OCI-LY1 (cell line): Measurements from ENCODE around the gene WNT11.

ENCODE experiments used
- H2AFZ ChIP-seq: fragments of 200-600 bp; sonication (generic), shearing (Covaris generic); 2 replicates; pipeline ENCODE4 v1.6.0; 2014; ENCODE audit warnings: antibody characterized with exemption, mild to moderate bottlenecking, low read length
- H3F3A ChIP-seq: fragments of 200-600 bp; sonication (generic), shearing (Covaris generic); 2 replicates; pipeline ENCODE4 v1.6.0; 2014; ENCODE audit warnings: mild to moderate bottlenecking, antibody characterized with exemption, low read length, moderate library complexity; ENCODE audit not compliant: insufficient read depth
- H3K27ac ChIP-seq: fragments of 200-600 bp; sonication (generic); 2 replicates; pipeline ENCODE4 v1.5.1; 2014; ENCODE audit warnings: low read length, mixed run types, mild to moderate bottlenecking, low read depth; ENCODE audit not compliant: poor library complexity, severe bottlenecking
- H3K27me3 ChIP-seq: fragments of 200-600 bp; sonication (generic); 2 replicates; pipeline ENCODE4 v1.6.0; 2014; ENCODE audit warnings: antibody characterized with exemption, mild to moderate bottlenecking, low read length, moderate library complexity; ENCODE audit not compliant: insufficient read depth
- H3K36me3 ChIP-seq: fragments of 200-600 bp; sonication (generic); 2 replicates; pipeline ENCODE4 v1.6.1; 2014; ENCODE audit warnings: mild to moderate bottlenecking, antibody characterized with exemption, low read length, moderate library complexity, mixed read lengths; ENCODE audit not compliant: insufficient read depth
- H3K4me1 ChIP-seq: fragments of 200-600 bp; sonication (generic); 2 replicates; pipeline ENCODE4 v1.5.1; 2014; ENCODE audit warnings: mild to moderate bottlenecking, low read length, moderate library complexity; ENCODE audit not compliant: insufficient read depth, severe bottlenecking
- H3K4me2 ChIP-seq: fragments of 200-600 bp; sonication (generic), shearing (Covaris generic); 2 replicates; pipeline ENCODE4 v1.6.1; 2014; ENCODE audit warnings: low read length
- H3K4me3 ChIP-seq: fragments of 200-600 bp; sonication (generic); 2 replicates; pipeline ENCODE4 v1.5.1; 2014; ENCODE audit warnings: low read length, low read depth, mild to moderate bottlenecking, mixed read lengths; ENCODE audit not compliant: poor library complexity, severe bottlenecking
- H3K79me2 ChIP-seq: fragments of 200-600 bp; shearing (Covaris generic); 2 replicates; pipeline ENCODE4 v1.6.1; 2016; ENCODE audit warnings: mixed run types, low read length, mixed read lengths; ENCODE audit not compliant: insufficient read depth
- H3K9ac ChIP-seq: fragments of 200-600 bp; sonication (generic), shearing (Covaris generic); 2 replicates; pipeline ENCODE4 v1.6.1; 2014; ENCODE audit warnings: mild to moderate bottlenecking, low read length, mixed read lengths
- H3K9me2 ChIP-seq: fragments of 200-600 bp; sonication (generic), shearing (Covaris generic); 2 replicates; pipeline ENCODE4 v1.6.1; 2014; ENCODE audit warnings: low read depth, mild to moderate bottlenecking, low read length, mixed read lengths
- H3K9me3 ChIP-seq: fragments of 200-600 bp; shearing (Covaris generic); 2 replicates; pipeline ENCODE4 v1.6.1; 2014; ENCODE audit warnings: low read length, mixed read lengths
- H4K20me1 ChIP-seq: fragments of 200-600 bp; sonication (generic), shearing (Covaris generic); 2 replicates; pipeline ENCODE4 v1.6.0; 2016; ENCODE audit warnings: mild to moderate bottlenecking, low read length; ENCODE audit not compliant: insufficient read depth
- CTCF ChIP-seq: fragments of 200-600 bp; sonication (generic), shearing (Covaris generic); IDR thresholded peaks from 2 replicates; pipeline ENCODE4 v1.5.1; 2017; ENCODE audit warnings: mild to moderate bottlenecking, antibody characterized with exemption, low read length, moderate library complexity, mixed read lengths
- EZH2 ChIP-seq: fragments of 200-600 bp; sonication (generic), shearing (Covaris generic); IDR thresholded peaks from 2 replicates; pipeline ENCODE4 v1.8.0; 2017; ENCODE audit warnings: borderline replicate concordance, mixed run types, mild to moderate bottlenecking, antibody characterized with exemption, low read length, moderate library complexity, mixed read lengths

The WNT11 gene

GRCh38 chr11:76206327-76207081 is at the start of gene WNT11:
WNT11 (minus strand) TSS chr11:76206502; CDS start chr11:76206407, 95 bp downstream.
- no peak within 1 kb of the TSS; the same call in 1 of the 2 replicates for H3K9ac ChIP-seq
- TF ChIP-seq EZH2 (no peak), CTCF (no peak)
- H3K4me3 ChIP-seq: peak within 1 kb of the TSS; percentile 63

GRCh38 chr11:76253416-76253815 is 47.1 kb upstream of the WNT11 start:
- H3K27ac ChIP-seq: no peak overlapping the region
- H3F3A ChIP-seq: no peaks in the 10 kb centered on the region
- no peak overlapping the region for H3K4me2 ChIP-seq
- H3K27me3 ChIP-seq: peaks cover 10% of the 10 kb centered on the region; the same call in 1 of the 2 replicates
- no peaks in the 10 kb centered on the region for H3K9me3 ChIP-seq
- no peaks in the 10 kb centered on the region; the same call in 1 of the 2 replicates for H3K36me3 ChIP-seq
- H3K4me3 ChIP-seq: no peak overlapping the region
- TF ChIP-seq EZH2 (no peak), CTCF (no peak)
- no peak overlapping the region for H3K9ac ChIP-seq
- no peaks in the 10 kb centered on the region for H4K20me1 ChIP-seq
- H3K9me2 ChIP-seq: no peaks in the 10 kb centered on the region
- no peaks in the 10 kb centered on the region for H3K4me1 ChIP-seq
- no peaks in the 10 kb centered on the region for H3K79me2 ChIP-seq
- H2AFZ ChIP-seq: no peak overlapping the region

More at GRCh38 chr11:76206327-76207081, at the start of gene WNT11:
- Histone ChIP-seq H3F3A (no peaks in the 10 kb centered on the region), H3K4me1 (peaks cover 35% of the 10 kb centered on the region), H3K4me2 (peak within 1 kb of the TSS; percentile 60), H4K20me1 (no peaks in the 10 kb centered on the region), H3K27ac (no peak within 1 kb of the TSS), H2AFZ (no peak within 1 kb of the TSS), H3K27me3 (peaks cover 16% of the 10 kb centered on the region), H3K79me2 (no peaks in the 10 kb centered on the region), H3K9me2 (no peaks in the 10 kb centered on the region), H3K9me3 (no peaks in the 10 kb centered on the region), H3K36me3 (no peaks in the 10 kb centered on the region)

- H3K9me3 ChIP-seq: no peaks in the 10 kb centered on the region
- no peak for TF ChIP-seq CTCF
- no peak for TF ChIP-seq EZH2
- no peaks in the 10 kb centered on the region for H4K20me1 ChIP-seq
- no peaks in the 10 kb centered on the region for H3K9me2 ChIP-seq
- no peak overlapping the region for H2AFZ ChIP-seq
- no peaks in the 10 kb centered on the region for H3K4me1 ChIP-seq
- no peak overlapping the region for H3K4me3 ChIP-seq
- H3K9ac ChIP-seq: no peak overlapping the region
- H3K27me3 ChIP-seq: peaks cover 10% of the 10 kb centered on the region; the same call in 1 of the 2 replicates
- no peaks in the 10 kb centered on the region; the same call in 1 of the 2 replicates for H3K36me3 ChIP-seq
- H3K27ac ChIP-seq: no peak overlapping the region
- no peaks in the 10 kb centered on the region for H3F3A ChIP-seq
- H3K79me2 ChIP-seq: no peaks in the 10 kb centered on the region
- H3K4me2 ChIP-seq: no peak overlapping the region
These were observed 46.3 kb upstream of the WNT11 start for GRCh38 chr11:76252631-76253070.
